Measurements from ENCODE around the gene BRPF1.

GRCh38 chr3:9730657-9731205 is 804 bp upstream of the BRPF1 start:
- no peak for TF ChIP-seq CTCF (conservative IDR thresholded peaks at IDR 0.05; ENCODE audit: low read length)
- TF ChIP-seq EZH2phosphoT487 (IDR thresholded peaks at IDR 0.05; ENCODE audit: borderline replicate concordance): no peak

Data from Loucy (cell line).